Measurements from ENCODE around the gene KRTAP4-12. TPM values are rescaled to one million over a fixed set of nuclear protein-coding genes. Genes with fewer than 3 reads are reported as not detected.
"Not testable (repeated sequence)": the region's sequence is repeated elsewhere in the genome, so short reads cannot be mapped to it uniquely, and the experiment has no call there.

KRTAP4-12 gene
- total RNA-seq, 2 experiments from 2014 or later = not detected

DNA sequence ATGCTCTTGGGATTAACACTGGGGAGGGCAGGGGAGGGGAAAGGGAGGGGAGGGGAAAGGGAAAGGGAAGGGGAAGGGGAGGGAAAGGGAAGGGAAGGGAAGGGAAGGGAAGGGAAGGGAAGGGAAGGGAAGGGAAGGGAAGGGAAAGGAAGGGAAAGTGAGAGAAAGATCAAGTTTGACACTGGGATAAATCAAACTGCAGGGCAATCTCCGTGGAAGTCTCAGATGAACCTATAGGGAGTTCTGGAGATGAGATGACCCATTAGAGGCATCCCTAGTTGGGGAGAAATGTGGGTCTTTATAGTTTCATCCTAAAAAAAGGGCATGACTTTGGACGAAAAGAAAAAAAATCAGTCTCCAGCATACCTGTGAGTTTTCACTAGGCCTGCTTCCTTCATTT is 2.2 kb downstream of the KRTAP4-12 start:
- intact Hi-C loops (cut with micrococcal nuclease) = loop anchor here (10.0 kb wide), 1 partner anchor 373 kb away; no protein-coding TSS in a partner anchor
- no peak overlapping the region for H3K4me3 Mint-ChIP-seq
- no peaks in the 10 kb centered on the region for H3K27me3 Mint-ChIP-seq (ENCODE audit: low read depth)
- CTCF ChIA-PET = interaction anchor here (1.0 kb wide), 1 partner anchor 9 kb away, joined by 3 read pairs; no protein-coding TSS in a partner anchor
- peaks cover 6% of the 10 kb centered on the region for H3K9me3 Mint-ChIP-seq
- no peaks in the 10 kb centered on the region for H3K36me3 Mint-ChIP-seq (ENCODE audit: low read depth)
- no peak for DNase-seq
- H3K27ac Mint-ChIP-seq = no peak overlapping the region
- peaks cover 52% of the 10 kb centered on the region for H3K4me1 Mint-ChIP-seq (ENCODE audit: low read depth)

GRCh38 chr17:41119696-41120690 is 4.0 kb downstream of the KRTAP4-12 start:
- H3K27me3 Mint-ChIP-seq (ENCODE audit: low read depth); H3K9me3 Mint-ChIP-seq; H3K36me3 Mint-ChIP-seq (ENCODE audit: low read depth); H3K4me3 Mint-ChIP-seq; CTCF ChIA-PET: not testable (repeated sequence)
- H3K27ac Mint-ChIP-seq = peak overlapping the region; percentile 50
- peaks cover 40% of the 10 kb centered on the region for H3K4me1 Mint-ChIP-seq (ENCODE audit: low read depth)
- intact Hi-C loops (cut with micrococcal nuclease) = loop anchor here (10.0 kb wide), 1 partner anchor 375 kb away; no protein-coding TSS in a partner anchor
- DNase-seq = peak; percentile 15

GRCh38 chr17:41118721-41119120 is 5.3 kb downstream of the KRTAP4-12 start:
- Mint-ChIP-seq H3K27me3 (ENCODE audit: low read depth) (no peaks in the 10 kb centered on the region), H3K4me3 (no peak overlapping the region), H3K9me3 (peaks cover 6% of the 10 kb centered on the region), H3K4me1 (ENCODE audit: low read depth) (peaks cover 28% of the 10 kb centered on the region), H3K36me3 (ENCODE audit: low read depth) (no peaks in the 10 kb centered on the region), H3K27ac (no peak overlapping the region)
- intact Hi-C loops (cut with micrococcal nuclease) = no loop called here
- no peak for DNase-seq
- CTCF ChIA-PET = no interaction called here

GRCh38 chr17:41117846-41118386 is 6.1 kb downstream of the KRTAP4-12 start, which contains the start of gene KRTAP4-11:
Gene KRTAP4-11 (minus strand): TSS chr17:41118373. CDS start chr17:41118315, 58 bp downstream.
- intact Hi-C loops (cut with micrococcal nuclease); H3K4me3 Mint-ChIP-seq; H3K27ac Mint-ChIP-seq; CTCF ChIA-PET; H3K9me3 Mint-ChIP-seq; DNase-seq; H3K36me3 Mint-ChIP-seq (ENCODE audit: low read depth); H3K27me3 Mint-ChIP-seq (ENCODE audit: low read depth): not testable (repeated sequence)
- peaks cover 21% of the 10 kb centered on the region for H3K4me1 Mint-ChIP-seq (ENCODE audit: low read depth)

- Mint-ChIP-seq H3K27me3 (ENCODE audit: low read depth) (no peaks in the 10 kb centered on the region), H3K9me3 (peaks cover 2% of the 10 kb centered on the region), H3K36me3 (ENCODE audit: low read depth) (no peaks in the 10 kb centered on the region), H3K4me3 (no peak overlapping the region), H3K4me1 (ENCODE audit: low read depth) (peaks cover 15% of the 10 kb centered on the region), H3K27ac (no peak overlapping the region)
- CTCF ChIA-PET = no interaction called here
- no peak for DNase-seq
- intact Hi-C loops (cut with micrococcal nuclease) = no loop called here
Measured at GRCh38 chr17:41116297-41116696, 7.7 kb downstream of the KRTAP4-12 start.

DNA sequence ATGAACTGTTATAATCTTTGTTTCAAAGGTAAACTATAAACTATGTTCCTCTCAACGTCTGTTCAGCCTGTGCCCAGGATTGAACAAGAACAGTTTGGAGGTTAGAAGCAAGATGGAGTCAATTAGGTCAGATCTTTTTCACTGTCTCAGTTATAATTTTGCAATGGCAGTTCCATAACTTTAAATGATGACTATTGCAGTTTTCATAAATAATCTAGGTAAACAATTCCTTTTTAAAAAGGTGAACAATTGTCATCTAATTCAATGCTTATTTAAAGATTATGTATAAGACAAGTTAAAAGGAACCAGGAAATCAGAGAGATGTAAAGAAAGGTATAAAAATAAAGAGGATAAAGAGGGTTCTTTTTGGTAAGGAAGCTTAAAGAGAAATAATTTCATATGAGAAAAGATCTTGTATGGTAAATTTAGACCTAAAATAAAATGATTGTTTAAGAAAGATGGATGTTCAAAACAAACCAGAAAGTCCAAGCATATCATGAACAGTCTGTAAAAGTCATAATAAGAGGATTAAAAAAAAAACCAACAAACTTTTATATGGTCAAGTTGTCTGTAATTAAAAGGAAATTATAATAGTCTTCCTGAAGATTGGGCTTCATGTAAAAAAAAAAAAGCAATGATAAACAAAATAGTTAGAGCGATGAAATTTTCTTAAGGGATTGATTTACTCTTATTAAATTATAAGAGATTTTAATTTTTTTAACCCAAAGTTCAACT is 12.7 kb downstream of the KRTAP4-12 start:
- H3K27ac Mint-ChIP-seq = no peak overlapping the region

DNA sequence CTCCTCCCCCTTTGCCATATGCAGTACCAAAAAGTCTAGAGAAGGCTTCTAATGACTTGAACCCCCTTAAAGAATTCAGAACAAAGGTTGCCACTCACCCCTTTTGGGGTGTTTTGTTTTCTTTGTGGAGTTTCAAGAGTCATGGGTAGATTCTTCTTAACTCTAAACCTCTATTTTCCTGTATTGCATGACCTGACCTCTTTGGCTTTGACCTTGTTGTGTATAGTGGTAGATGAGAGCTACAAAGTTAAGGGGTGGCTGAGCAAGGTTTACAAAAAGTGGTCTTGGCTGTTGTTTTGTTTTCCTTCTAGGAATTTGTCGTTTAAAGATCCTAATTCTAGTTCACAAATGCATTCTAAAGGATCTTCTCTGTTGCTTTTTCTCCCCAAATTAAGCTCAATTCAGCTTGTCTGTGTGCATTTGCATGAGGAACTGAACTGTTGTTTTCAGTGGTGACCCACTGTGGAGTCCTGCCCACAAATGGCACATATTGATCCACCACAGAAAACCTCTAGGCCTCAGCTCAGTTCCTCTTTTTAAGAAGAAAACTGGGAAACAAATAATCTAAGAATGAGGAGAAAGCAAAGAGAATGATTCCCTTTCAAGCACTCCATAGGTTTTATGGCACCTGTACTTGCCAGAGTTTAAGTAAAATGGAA is 15.1 kb downstream of the KRTAP4-12 start:
- CTCF ChIA-PET; H3K9me3 Mint-ChIP-seq; H3K27me3 Mint-ChIP-seq (ENCODE audit: low read depth); H3K4me1 Mint-ChIP-seq (ENCODE audit: low read depth); intact Hi-C loops (cut with micrococcal nuclease); H3K36me3 Mint-ChIP-seq (ENCODE audit: low read depth); DNase-seq; H3K4me3 Mint-ChIP-seq; H3K27ac Mint-ChIP-seq: not testable (repeated sequence)

More for the DNA sequence above, 12.7 kb downstream of the KRTAP4-12 start:
- no peak for DNase-seq
- no peak overlapping the region for H3K4me3 Mint-ChIP-seq
- no peaks in the 10 kb centered on the region for H3K36me3 Mint-ChIP-seq (ENCODE audit: low read depth)
- H3K27me3 Mint-ChIP-seq (ENCODE audit: low read depth) = no peaks in the 10 kb centered on the region
- intact Hi-C loops (cut with micrococcal nuclease) = no loop called here
- H3K9me3 Mint-ChIP-seq = peaks cover 3% of the 10 kb centered on the region
- peaks cover 8% of the 10 kb centered on the region for H3K4me1 Mint-ChIP-seq (ENCODE audit: low read depth)
- CTCF ChIA-PET = interaction anchor here (0.6 kb wide), 2 partner anchors 24 to 211 kb away, joined by 3 read pairs; no protein-coding TSS in a partner anchor

DNA sequence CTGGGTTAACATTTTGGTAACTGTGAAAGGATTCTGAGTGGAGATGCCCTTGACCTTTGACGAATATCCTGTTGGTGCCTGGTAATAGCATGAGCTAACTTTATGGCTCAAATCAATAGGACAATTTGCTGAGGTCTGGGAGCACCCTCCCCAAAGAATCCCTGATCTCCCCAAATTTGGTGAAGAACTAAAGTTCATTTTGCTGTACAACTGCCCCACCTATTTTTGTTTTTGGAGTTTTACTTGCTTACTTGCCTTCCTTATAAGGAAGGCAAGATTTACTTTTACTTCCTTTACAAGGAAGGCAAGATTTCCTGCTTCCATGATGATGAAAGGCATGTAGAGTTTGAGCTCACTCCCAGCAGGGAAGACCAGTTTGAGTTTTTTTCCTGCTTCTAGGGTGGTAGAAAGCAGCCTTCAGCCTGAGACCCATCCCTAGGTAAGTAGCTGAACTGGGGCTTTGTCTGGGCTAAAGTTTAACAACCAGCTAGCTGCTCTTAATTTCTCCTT is 16.0 kb downstream of the KRTAP4-12 start:
- H3K4me3 Mint-ChIP-seq = no peak overlapping the region
- peaks cover 8% of the 10 kb centered on the region for H3K4me1 Mint-ChIP-seq (ENCODE audit: low read depth)
- intact Hi-C loops (cut with micrococcal nuclease) = loop anchor here (2.0 kb wide), 1 partner anchor 21 kb away; no protein-coding TSS in a partner anchor

DNA sequence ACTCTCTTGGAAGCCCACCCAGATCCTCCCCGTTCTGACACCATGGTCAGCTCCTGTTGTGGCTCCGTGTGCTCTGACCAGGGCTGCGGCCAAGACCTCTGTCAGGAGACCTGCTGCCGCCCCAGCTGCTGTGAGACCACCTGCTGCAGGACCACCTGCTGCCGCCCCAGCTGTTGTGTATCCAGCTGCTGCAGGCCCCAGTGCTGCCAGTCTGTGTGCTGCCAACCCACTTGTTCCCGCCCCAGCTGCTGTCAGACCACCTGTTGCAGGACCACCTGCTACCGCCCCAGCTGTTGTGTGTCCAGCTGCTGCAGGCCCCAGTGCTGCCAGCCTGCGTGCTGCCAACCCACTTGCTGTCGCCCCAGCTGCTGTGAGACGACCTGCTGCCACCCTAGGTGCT is 18.6 kb downstream of the KRTAP4-12 start, which contains the start of gene KRTAP4-9:
KRTAP4-9 (plus strand) TSS at position 43 of the 400 bp plus-strand sequence; CDS start at position 43, 0 bp downstream.
- H3K9me3 Mint-ChIP-seq; H3K4me3 Mint-ChIP-seq; H3K27ac Mint-ChIP-seq; H3K27me3 Mint-ChIP-seq (ENCODE audit: low read depth); intact Hi-C loops (cut with micrococcal nuclease); H3K36me3 Mint-ChIP-seq (ENCODE audit: low read depth); H3K4me1 Mint-ChIP-seq (ENCODE audit: low read depth); CTCF ChIA-PET; DNase-seq: not testable (repeated sequence)

More for the DNA sequence above, 16.0 kb downstream of the KRTAP4-12 start:
- Mint-ChIP-seq H3K27me3 (ENCODE audit: low read depth) (no peaks in the 10 kb centered on the region), H3K36me3 (ENCODE audit: low read depth) (no peaks in the 10 kb centered on the region), H3K9me3 (peaks cover 3% of the 10 kb centered on the region), H3K27ac (no peak overlapping the region)
- DNase-seq = no peak
- CTCF ChIA-PET = no interaction called here

GRCh38 chr17:41104386-41105038 is 19.5 kb downstream of the KRTAP4-12 start:
- H3K27me3 Mint-ChIP-seq (ENCODE audit: low read depth); H3K4me3 Mint-ChIP-seq; H3K36me3 Mint-ChIP-seq (ENCODE audit: low read depth); intact Hi-C loops (cut with micrococcal nuclease); DNase-seq; H3K27ac Mint-ChIP-seq; H3K9me3 Mint-ChIP-seq: not testable (repeated sequence)
- peaks cover 16% of the 10 kb centered on the region for H3K4me1 Mint-ChIP-seq (ENCODE audit: low read depth)
- CTCF ChIA-PET = interaction anchor here (0.8 to 1.1 kb wide), 2 partner anchors 218 to 224 kb away, joined by 3 read pairs; no protein-coding TSS in a partner anchor

DNA sequence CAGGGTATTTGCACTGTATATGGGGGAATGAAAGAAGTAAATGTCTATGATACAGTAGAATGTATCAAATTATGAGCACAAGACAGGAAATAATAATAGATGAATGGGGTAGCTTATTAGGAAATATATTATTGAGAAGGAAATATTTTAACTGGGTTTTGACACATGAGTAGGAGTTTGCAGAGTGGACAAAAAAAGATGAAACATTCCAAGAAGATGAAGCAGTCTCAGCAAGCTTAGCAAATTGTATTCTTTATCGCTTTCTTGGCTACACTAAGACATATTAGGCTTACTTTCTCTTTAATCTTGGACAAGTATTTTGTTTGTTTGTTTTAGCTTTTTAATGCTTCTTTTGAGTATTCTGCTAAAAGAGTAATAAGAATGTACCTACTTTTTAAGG is 20.1 kb downstream of the KRTAP4-12 start:
- H3K36me3 Mint-ChIP-seq (ENCODE audit: low read depth) = no peaks in the 10 kb centered on the region
- H3K4me1 Mint-ChIP-seq (ENCODE audit: low read depth) = peaks cover 16% of the 10 kb centered on the region
- intact Hi-C loops (cut with micrococcal nuclease) = no loop called here
- H3K4me3 Mint-ChIP-seq = no peak overlapping the region
- CTCF ChIA-PET = interaction anchor here (0.8 to 1.1 kb wide), 2 partner anchors 219 to 225 kb away, joined by 3 read pairs; no protein-coding TSS in a partner anchor
- no peak for DNase-seq
- H3K27me3 Mint-ChIP-seq (ENCODE audit: low read depth) = no peaks in the 10 kb centered on the region
- no peak overlapping the region for H3K27ac Mint-ChIP-seq
- H3K9me3 Mint-ChIP-seq = no peaks in the 10 kb centered on the region

Measured in activated naive CD4-positive, alpha-beta T cell treated with anti-CD3 and anti-CD28 coated beads for 36 hours (primary cell).